CD4-positive, alpha-beta memory T cell (primary cell): Measurements from ENCODE around the gene SLCO1A2. TPM values are rescaled to one million over a fixed set of nuclear protein-coding genes. Genes with fewer than 3 reads are reported as not detected.

Source experiments
- CTCF ChIA-PET: fragments of 350-600 bp; sonication (Branson Sonifier 250); formaldehyde crosslinking; loops from one replicate; lab custom pipeline; 2021; ENCODE audit warnings: inconsistent platforms; ENCODE audit not compliant: partially characterized antibody; lab: Charles Lee
- POLR2A ChIA-PET: fragments of 350-600 bp; sonication (Branson Sonifier 250); formaldehyde crosslinking; loops from one replicate; lab custom pipeline; 2021; ENCODE audit not compliant: partially characterized antibody; lab: Charles Lee
- DNase-seq, 5 donors: peaks; one replicate each; pipeline versions ENCODE4 v3.0.0 to v3.0.0-alpha.2; 2020 to 2022; ENCODE audit warnings: mixed read lengths in 1 of 5
- H3K27ac ChIP-seq: one replicate; pipeline ENCODE4 v1.7.0; 2013; ENCODE audit warnings: low read depth, low read length
- H3K27me3 ChIP-seq: 2 replicates; pipeline ENCODE4 v1.7.0; 2013; ENCODE audit warnings: mild to moderate bottlenecking, low read length, moderate library complexity; ENCODE audit not compliant: insufficient read depth
- H3K36me3 ChIP-seq: 2 replicates; pipeline ENCODE4 v1.7.0; 2013; ENCODE audit warnings: mild to moderate bottlenecking, low read length, moderate library complexity; ENCODE audit not compliant: insufficient read depth
- H3K4me1 ChIP-seq: 2 replicates; pipeline ENCODE4 v1.7.0; 2013; ENCODE audit warnings: mild to moderate bottlenecking, low read length, moderate library complexity; ENCODE audit not compliant: insufficient read depth
- H3K4me3 ChIP-seq, 2 donors: one replicate each; pipeline ENCODE4 v1.7.0; 2013; ENCODE audit warnings: low read length in 2 of 2, mild to moderate bottlenecking in 1 of 2
- H3K9me3 ChIP-seq, 2 donors: one replicate each; pipeline ENCODE4 v1.7.0; 2013; ENCODE audit warnings: low read length in 2 of 2, control low read depth in 1 of 2; ENCODE audit not compliant: control insufficient read depth in 1 of 2
- H3K27ac Mint-ChIP-seq, 7 donors: one replicate each; pipeline ENCODE4 v1.8.0; 2020 to 2021; ENCODE audit warnings: mixed read lengths in 7 of 7, mild to moderate bottlenecking in 6 of 7, inconsistent platforms in 3 of 7, moderate library complexity in 3 of 7
- H3K27me3 Mint-ChIP-seq, 2 donors: one replicate each; pipeline ENCODE4 v1.8.0; 2020 to 2021; ENCODE audit warnings: mixed read lengths in 2 of 2
- H3K36me3 Mint-ChIP-seq, 2 donors: one replicate each; pipeline ENCODE4 v1.8.0; 2020 to 2021; ENCODE audit warnings: mixed read lengths in 2 of 2, inconsistent platforms in 1 of 2, mild to moderate bottlenecking in 1 of 2
- H3K4me1 Mint-ChIP-seq, 4 donors: one replicate each; pipeline ENCODE4 v1.8.0; 2020 to 2021; ENCODE audit warnings: mixed read lengths in 4 of 4, mild to moderate bottlenecking in 1 of 4
- H3K4me3 Mint-ChIP-seq, 8 donors: one replicate each; pipeline ENCODE4 v1.8.0; 2020 to 2021; ENCODE audit warnings: mixed read lengths in 8 of 8, mild to moderate bottlenecking in 7 of 8, moderate library complexity in 6 of 8, inconsistent platforms in 3 of 8
- H3K9me3 Mint-ChIP-seq, 8 donors: one replicate each; pipeline ENCODE4 v1.8.0; 2020 to 2021; ENCODE audit warnings: mixed read lengths in 8 of 8, mild to moderate bottlenecking in 5 of 8, inconsistent platforms in 3 of 8, moderate library complexity in 1 of 8
- intact Hi-C: fragments of 100-400 bp; cut with micrococcal nuclease; formaldehyde crosslinking; loops from one replicate; pipeline ENCODE4 v1.15.1; 2023
- polyA plus RNA-seq, 2 donors: library from polyadenylated mRNA; unstranded; fragments of 300-500 nt; fragmentation: Illumina TruSeq; gene quantifications; one replicate each; pipeline ENCODE4 v1.2.3, GENCODE V29; 2021
- total RNA-seq, 2 experiments: library from RNA; stranded (reverse); gene quantifications; one replicate each; pipeline ENCODE4 v1.2.3, GENCODE V29; 2021

The SLCO1A2 gene
- total and polyA plus RNA-seq, 4 experiments from 2014 or later, result not detected

- H3K9me3 Mint-ChIP-seq, result peaks cover 0 to 48% (median 26%) of the 10 kb centered on the region in 8 donors
- intact Hi-C loops, result no loop called here
These were observed 3.9 kb downstream of the SLCO1A2 start for GRCh38 chr12:21330682-21331253.

GRCh38 chr12:21328578-21328977, 6.1 kb downstream of the SLCO1A2 start:
- H3K27ac Mint-ChIP-seq, result peak overlapping the region in 1 of 7 donors; percentile 41
- Histone ChIP-seq H3K4me1 (no peaks in the 10 kb centered on the region), H3K4me3 (no peak overlapping the region), H3K27ac (no peak overlapping the region), H3K27me3 (no peaks in the 10 kb centered on the region), H3K36me3 (no peaks in the 10 kb centered on the region), H3K9me3 (no peaks in the 10 kb centered on the region)
- H3K27me3 Mint-ChIP-seq, result peaks cover 4 to 5% of the 10 kb centered on the region in 2 donors
- H3K9me3 Mint-ChIP-seq, result peaks cover 0 to 56% (median 28%) of the 10 kb centered on the region in 8 donors
- DNase-seq, result no peak
- ChIA-PET CTCF (no interaction called here), POLR2A (no interaction called here)
- no peaks in the 10 kb centered on the region for H3K4me1 Mint-ChIP-seq
- H3K36me3 Mint-ChIP-seq, result peaks cover 5 to 11% of the 10 kb centered on the region in 2 donors
- H3K4me3 Mint-ChIP-seq, result no peak overlapping the region
- intact Hi-C loops, result no loop called here

More at GRCh38 chr12:21330682-21331253, 3.9 kb downstream of the SLCO1A2 start:
- Histone ChIP-seq H3K36me3 (no peaks in the 10 kb centered on the region), H3K4me1 (no peaks in the 10 kb centered on the region), H3K9me3 (no peaks in the 10 kb centered on the region), H3K4me3 (no peak overlapping the region), H3K27me3 (no peaks in the 10 kb centered on the region), H3K27ac (no peak overlapping the region)
- no peaks in the 10 kb centered on the region for H3K4me1 Mint-ChIP-seq
- ChIA-PET POLR2A (no interaction called here), CTCF (no interaction called here)
- peaks cover 4 to 5% of the 10 kb centered on the region in 2 donors for H3K27me3 Mint-ChIP-seq
- H3K4me3 Mint-ChIP-seq, result no peak overlapping the region
- DNase-seq, result no peak
- no peak overlapping the region for H3K27ac Mint-ChIP-seq
- H3K36me3 Mint-ChIP-seq, result peaks cover 5 to 11% of the 10 kb centered on the region in 2 donors

DNA sequence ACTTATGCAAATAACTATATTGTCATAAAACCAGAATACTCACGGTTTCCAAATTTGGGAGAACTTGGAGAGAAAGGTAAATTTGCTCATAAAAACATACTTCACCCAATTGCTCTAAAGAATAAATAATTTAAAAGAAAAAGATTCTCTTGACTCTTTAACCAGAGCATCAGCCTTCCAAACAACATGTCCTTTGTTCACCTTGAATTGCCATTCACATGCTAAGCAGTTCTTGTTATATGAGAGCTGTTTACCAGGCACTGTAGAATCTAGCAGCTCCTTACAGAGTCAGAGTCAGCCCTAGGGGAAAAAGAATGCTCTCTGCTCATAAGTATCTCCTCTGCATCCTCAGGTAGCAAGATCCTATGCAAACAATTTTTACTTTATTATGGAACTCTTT, 10.2 kb downstream of the SLCO1A2 start:
- Histone ChIP-seq H3K4me1 (no peaks in the 10 kb centered on the region), H3K4me3 (no peak overlapping the region), H3K9me3 (no peaks in the 10 kb centered on the region), H3K27ac (no peak overlapping the region), H3K36me3 (no peaks in the 10 kb centered on the region), H3K27me3 (no peaks in the 10 kb centered on the region)
- H3K4me3 Mint-ChIP-seq, result no peak overlapping the region
- H3K27ac Mint-ChIP-seq, result no peak overlapping the region
- H3K36me3 Mint-ChIP-seq, result peaks cover 5% of the 10 kb centered on the region in 2 donors
- ChIA-PET CTCF (no interaction called here), POLR2A (no interaction called here)
- no peaks in the 10 kb centered on the region for H3K4me1 Mint-ChIP-seq
- intact Hi-C loops, result no loop called here
- H3K9me3 Mint-ChIP-seq, result peaks cover 0 to 42% (median 22%) of the 10 kb centered on the region in 8 donors
- peaks cover 0 to 4% of the 10 kb centered on the region in 2 donors for H3K27me3 Mint-ChIP-seq
- no peak for DNase-seq

DNA sequence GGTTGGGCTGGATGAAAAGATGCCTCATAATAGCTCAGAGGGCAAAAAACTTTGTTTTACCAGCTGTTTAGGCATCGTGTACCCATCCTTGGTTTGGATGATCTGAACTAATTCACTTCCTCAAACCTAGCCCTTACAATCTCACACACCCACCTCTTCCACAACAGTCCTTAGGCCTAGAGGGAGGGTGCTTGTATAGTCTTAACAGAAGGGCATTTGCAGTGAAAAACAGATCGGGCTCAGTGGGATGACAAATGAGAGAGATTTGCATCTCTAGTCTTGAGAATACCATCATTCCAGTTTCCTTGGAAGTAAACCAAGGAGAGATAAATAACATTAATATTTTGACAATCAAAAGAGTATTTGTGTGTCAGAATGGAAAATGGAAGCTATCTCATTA, 11.0 kb downstream of the SLCO1A2 start:
- ChIA-PET POLR2A (no interaction called here), CTCF (no interaction called here)
- H3K4me3 ChIP-seq, result no peak overlapping the region
- Mint-ChIP-seq H3K27ac (no peak overlapping the region), H3K4me1 (no peaks in the 10 kb centered on the region), H3K9me3 (peaks cover 0 to 34% (median 22%) of the 10 kb centered on the region in 8 donors), H3K4me3 (no peak overlapping the region), H3K27me3 (peaks cover 2 to 4% of the 10 kb centered on the region in 2 donors), H3K36me3 (peaks cover 5% of the 10 kb centered on the region in 2 donors)
- no peaks in the 10 kb centered on the region for H3K4me1 ChIP-seq
- H3K9me3 ChIP-seq, result no peaks in the 10 kb centered on the region
- intact Hi-C loops, result no loop called here
- H3K27ac ChIP-seq, result no peak overlapping the region
- H3K36me3 ChIP-seq, result no peaks in the 10 kb centered on the region
- DNase-seq, result no peak
- no peaks in the 10 kb centered on the region for H3K27me3 ChIP-seq

DNA sequence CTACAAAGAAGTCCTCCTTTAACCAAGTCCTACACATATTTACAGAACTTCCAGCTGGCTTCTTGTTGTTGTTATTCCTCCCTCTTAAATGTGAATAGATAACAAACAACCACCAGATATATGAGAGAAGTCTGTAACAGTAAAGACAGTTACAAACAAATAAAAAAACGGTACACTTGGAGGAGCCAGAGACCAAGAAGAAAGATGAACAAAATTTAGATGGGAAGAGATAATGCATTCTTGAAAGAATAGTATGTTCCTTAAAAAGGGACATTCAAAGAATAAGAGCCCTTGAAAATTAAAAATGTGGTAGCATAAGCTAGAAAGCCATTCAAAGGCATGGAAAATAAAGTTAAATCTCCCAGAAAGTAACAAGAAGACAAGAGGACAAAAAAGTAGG, 25.9 kb downstream of the SLCO1A2 start:
- POLR2A ChIA-PET, result no interaction called here
- Mint-ChIP-seq H3K27ac (no peak overlapping the region), H3K9me3 (no peaks in the 10 kb centered on the region), H3K4me1 (no peaks in the 10 kb centered on the region), H3K4me3 (no peak overlapping the region), H3K27me3 (peaks cover 1 to 3% of the 10 kb centered on the region in 2 donors), H3K36me3 (no peaks in the 10 kb centered on the region)
- no peak overlapping the region for H3K27ac ChIP-seq
- H3K27me3 ChIP-seq, result no peaks in the 10 kb centered on the region
- intact Hi-C loops, result no loop called here
- H3K36me3 ChIP-seq, result no peaks in the 10 kb centered on the region
- no peak for DNase-seq
- H3K4me3 ChIP-seq, result no peak overlapping the region
- CTCF ChIA-PET, result interaction anchor here (1.3 kb wide), 1 partner anchor 8 kb away, joined by 4 read pairs; no protein-coding TSS in a partner anchor
- no peaks in the 10 kb centered on the region for H3K9me3 ChIP-seq
- H3K4me1 ChIP-seq, result no peaks in the 10 kb centered on the region

DNA sequence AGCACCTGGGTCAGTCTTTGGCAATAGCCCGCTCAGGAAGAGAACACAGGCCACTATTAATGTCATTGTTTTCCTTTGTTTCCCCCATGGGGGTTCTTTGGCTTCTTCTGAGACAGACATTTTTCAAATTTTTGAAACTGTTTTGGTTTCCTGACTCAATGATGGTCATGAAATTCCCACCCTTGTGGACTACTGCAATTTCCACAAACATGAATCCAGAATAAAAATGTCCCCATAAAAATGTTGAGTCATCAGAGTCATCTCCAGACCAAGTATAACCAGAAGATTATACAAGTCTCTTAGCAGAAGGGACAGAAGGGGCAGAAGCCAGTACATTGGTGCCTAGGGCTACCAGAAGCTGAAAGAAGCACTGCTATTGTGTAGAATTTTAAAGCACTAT, 29.1 kb downstream of the SLCO1A2 start:
- no peak for DNase-seq

DNA sequence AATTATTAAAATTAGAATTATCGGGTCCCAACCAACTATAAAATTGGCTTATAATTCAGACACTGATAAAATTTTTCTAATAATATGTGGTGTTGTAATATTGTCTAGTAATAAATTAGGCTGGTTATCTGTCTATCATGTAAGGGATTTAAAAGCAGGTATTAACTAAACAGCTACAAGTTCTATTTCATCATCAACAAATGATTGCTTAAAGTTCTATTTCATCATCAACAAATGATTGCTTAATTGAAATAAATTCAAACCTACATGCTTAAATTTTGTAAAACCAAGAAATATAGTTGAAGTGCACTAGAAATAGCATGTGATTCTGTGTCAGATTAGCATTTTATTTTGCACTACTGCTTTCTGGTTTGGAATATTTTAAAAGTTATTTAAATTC, 34.1 kb downstream of the SLCO1A2 start:
- H3K4me1 ChIP-seq, result no peaks in the 10 kb centered on the region
- no peak overlapping the region for H3K4me3 Mint-ChIP-seq
- POLR2A ChIA-PET, result no interaction called here
- no peak overlapping the region for H3K27ac ChIP-seq
- no peaks in the 10 kb centered on the region for H3K36me3 Mint-ChIP-seq
- peaks cover 4 to 6% of the 10 kb centered on the region in 2 donors for H3K27me3 Mint-ChIP-seq
- no peak overlapping the region for H3K27ac Mint-ChIP-seq
- intact Hi-C loops, result no loop called here
- CTCF ChIA-PET, result interaction anchor here (2.0 to 2.1 kb wide), 2 partner anchors 9 to 11 kb away, joined by 4 to 5 read pairs; no protein-coding TSS in a partner anchor
- peaks cover 0 to 11% (median 3%) of the 10 kb centered on the region in 4 donors for H3K4me1 Mint-ChIP-seq
- H3K27me3 ChIP-seq, result no peaks in the 10 kb centered on the region
- no peaks in the 10 kb centered on the region for H3K9me3 ChIP-seq
- no peak for DNase-seq
- no peak overlapping the region for H3K4me3 ChIP-seq
- H3K36me3 ChIP-seq, result no peaks in the 10 kb centered on the region
- no peaks in the 10 kb centered on the region for H3K9me3 Mint-ChIP-seq

More for the DNA sequence above, 29.1 kb downstream of the SLCO1A2 start:
- H3K27ac Mint-ChIP-seq, result peak overlapping the region in 1 of 7 donors; percentile 71
- no peak overlapping the region for H3K4me3 Mint-ChIP-seq
- no peaks in the 10 kb centered on the region for H3K9me3 ChIP-seq
- H3K27me3 Mint-ChIP-seq, result peaks cover 4 to 8% of the 10 kb centered on the region in 2 donors
- ChIA-PET POLR2A (no interaction called here), CTCF (interaction anchor here (1.0 kb wide), 1 partner anchor 9 kb away, joined by 3 read pairs; no protein-coding TSS in a partner anchor)
- no peaks in the 10 kb centered on the region for H3K4me1 Mint-ChIP-seq
- H3K4me1 ChIP-seq, result no peaks in the 10 kb centered on the region
- no peaks in the 10 kb centered on the region for H3K36me3 ChIP-seq
- intact Hi-C loops, result no loop called here
- H3K4me3 ChIP-seq, result no peak overlapping the region
- no peaks in the 10 kb centered on the region for H3K36me3 Mint-ChIP-seq
- no peaks in the 10 kb centered on the region for H3K27me3 ChIP-seq
- no peaks in the 10 kb centered on the region for H3K9me3 Mint-ChIP-seq
- H3K27ac ChIP-seq, result no peak overlapping the region
